ENCODE data around the gene NEURL2.

DNA sequence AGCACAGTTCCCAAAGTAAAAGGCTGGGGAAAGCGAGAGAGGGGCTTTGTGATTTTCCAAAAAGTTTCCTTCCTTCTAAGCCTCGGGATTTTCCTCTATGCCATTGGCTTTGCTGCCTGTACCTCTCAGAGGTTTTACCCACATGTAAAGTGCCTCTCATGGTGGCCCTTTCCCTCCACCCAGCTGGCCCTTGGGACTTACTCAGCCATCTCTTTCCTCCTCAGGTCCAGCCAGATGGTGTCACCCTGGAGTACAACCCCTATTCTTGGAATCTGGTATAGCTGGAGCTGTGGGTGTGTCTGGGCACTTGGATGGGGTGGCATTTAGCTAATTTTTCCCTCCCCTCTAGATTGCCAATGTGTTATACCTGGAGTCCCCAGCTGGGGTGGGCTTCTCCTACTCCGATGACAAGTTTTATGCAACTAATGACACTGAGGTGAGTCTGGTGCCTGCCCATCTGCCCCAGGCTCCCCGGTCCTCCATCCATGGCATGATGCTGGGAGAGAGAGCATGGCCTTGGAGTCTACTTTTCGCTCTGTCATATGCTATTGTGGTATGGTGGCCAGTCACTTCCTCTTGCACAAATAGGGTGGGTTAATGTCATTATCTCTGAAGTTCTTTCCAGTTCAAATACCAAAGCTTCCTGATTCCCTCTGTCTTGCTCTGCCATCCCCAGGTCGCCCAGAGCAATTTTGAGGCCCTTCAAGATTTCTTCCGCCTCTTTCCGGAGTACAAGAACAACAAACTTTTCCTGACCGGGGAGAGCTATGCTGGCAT, 1.2 kb upstream of the NEURL2 start:
- TF ChIP-seq EZH2 (IDR thresholded peaks at IDR 0.05; ENCODE audit: low read length): no peak
- TF ChIP-seq, protein P1, sequence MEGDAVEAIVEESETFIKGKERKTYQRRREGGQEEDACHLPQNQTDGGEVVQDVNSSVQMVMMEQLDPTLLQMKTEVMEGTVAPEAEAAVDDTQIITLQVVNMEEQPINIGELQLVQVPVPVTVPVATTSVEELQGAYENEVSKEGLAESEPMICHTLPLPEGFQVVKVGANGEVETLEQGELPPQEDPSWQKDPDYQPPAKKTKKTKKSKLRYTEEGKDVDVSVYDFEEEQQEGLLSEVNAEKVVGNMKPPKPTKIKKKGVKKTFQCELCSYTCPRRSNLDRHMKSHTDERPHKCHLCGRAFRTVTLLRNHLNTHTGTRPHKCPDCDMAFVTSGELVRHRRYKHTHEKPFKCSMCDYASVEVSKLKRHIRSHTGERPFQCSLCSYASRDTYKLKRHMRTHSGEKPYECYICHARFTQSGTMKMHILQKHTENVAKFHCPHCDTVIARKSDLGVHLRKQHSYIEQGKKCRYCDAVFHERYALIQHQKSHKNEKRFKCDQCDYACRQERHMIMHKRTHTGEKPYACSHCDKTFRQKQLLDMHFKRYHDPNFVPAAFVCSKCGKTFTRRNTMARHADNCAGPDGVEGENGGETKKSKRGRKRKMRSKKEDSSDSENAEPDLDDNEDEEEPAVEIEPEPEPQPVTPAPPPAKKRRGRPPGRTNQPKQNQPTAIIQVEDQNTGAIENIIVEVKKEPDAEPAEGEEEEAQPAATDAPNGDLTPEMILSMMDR (optimal IDR thresholded peaks at IDR 0.05 in 1 of 3, IDR thresholded peaks at IDR 0.05 in 1 of 3, conservative IDR thresholded peaks at IDR 0.05 in 1 of 3; ENCODE audit: extremely low read depth in 1 of 3, insufficient read depth in 2 of 3, low read length in 3 of 3): peak in 1 of 3 experiments; percentile 61
